ENCODE data around the gene TAS2R41.

The TAS2R41 gene

GRCh38 chr7:143477501-143478150, at the start of gene TAS2R41:
Gene TAS2R41 (plus strand): TSS chr7:143477873. CDS start chr7:143477873, 0 bp downstream.
- no peak for DNase-seq

- no peak for DNase-seq
Observed at GRCh38 chr7:143429770-143430698, 47.6 kb upstream of the TAS2R41 start.

- no peak for DNase-seq
Observed at GRCh38 chr7:143431109-143431508, 46.6 kb upstream of the TAS2R41 start.

GRCh38 chr7:143433759-143434158, 43.9 kb upstream of the TAS2R41 start:
- DNase-seq = no peak

GRCh38 chr7:143434660-143435059, 43.0 kb upstream of the TAS2R41 start:
- DNase-seq = no peak

- DNase-seq = no peak
Observed at GRCh38 chr7:143435266-143435665, 42.4 kb upstream of the TAS2R41 start.

GRCh38 chr7:143436325-143436946, 41.2 kb upstream of the TAS2R41 start:
- no peak for DNase-seq

- DNase-seq = no peak
Observed at GRCh38 chr7:143437578-143437977, 40.1 kb upstream of the TAS2R41 start.

GRCh38 chr7:143439866-143440265, 37.8 kb upstream of the TAS2R41 start:
- DNase-seq = no peak

GRCh38 chr7:143443153-143443552, 34.5 kb upstream of the TAS2R41 start, which contains the start of gene TAS2R60:
Gene TAS2R60 (plus strand): TSS chr7:143443453. CDS start chr7:143443453, 0 bp downstream.
- DNase-seq = no peak

GRCh38 chr7:143444063-143444782, 33.5 kb upstream of the TAS2R41 start:
- DNase-seq = no peak

GRCh38 chr7:143444785-143445184, 32.9 kb upstream of the TAS2R41 start:
- no peak for DNase-seq

- no peak for DNase-seq
Observed at GRCh38 chr7:143447466-143447865, 30.2 kb upstream of the TAS2R41 start.

- DNase-seq = no peak
Observed at GRCh38 chr7:143448429-143448828, 29.2 kb upstream of the TAS2R41 start.

GRCh38 chr7:143449793-143450192, 27.9 kb upstream of the TAS2R41 start:
- no peak for DNase-seq

GRCh38 chr7:143451122-143451521, 26.6 kb upstream of the TAS2R41 start:
- DNase-seq = no peak

GRCh38 chr7:143451746-143452145, 25.9 kb upstream of the TAS2R41 start:
- DNase-seq = no peak

- no peak for DNase-seq
Observed at GRCh38 chr7:143452495-143452894, 25.2 kb upstream of the TAS2R41 start.

GRCh38 chr7:143454091-143454680, 23.5 kb upstream of the TAS2R41 start:
- no peak for DNase-seq

- DNase-seq = no peak
Observed at GRCh38 chr7:143455491-143455890, 22.2 kb upstream of the TAS2R41 start.

- DNase-seq = no peak
Observed at GRCh38 chr7:143455942-143456341, 21.7 kb upstream of the TAS2R41 start.

GRCh38 chr7:143456992-143457793, 20.5 kb upstream of the TAS2R41 start:
- no peak for DNase-seq

All from CD4-positive, alpha-beta T cell treated with Interleukin-21 for 1 hour (primary cell).